Activated naive CD8-positive, alpha-beta T cell treated with anti-CD3 and anti-CD28 coated beads, Interleukin-2, amount 50 U/mL, for 24 hours (primary cell): ENCODE data around the gene MAD1L1.
"Not testable (repeated sequence)": the region's sequence is repeated elsewhere in the genome, so short reads cannot be mapped to it uniquely, and the experiment has no call there.

Source experiments
- ATAC-seq: fragments of 150-1000 bp; cut with Tn5 transposase; one replicate; pipeline ENCODE4 v1.10.0; 2021
- DNase-seq: peaks from one replicate; pipeline ENCODE4 v3.0.0; 2021
- H3K27ac Mint-ChIP-seq: one replicate; pipeline ENCODE4 v1.8.0; 2021; ENCODE audit warnings: mild to moderate bottlenecking, mixed read lengths
- H3K27me3 Mint-ChIP-seq: one replicate; pipeline ENCODE4 v1.8.0; 2021; ENCODE audit warnings: mixed read lengths
- H3K36me3 Mint-ChIP-seq: one replicate; pipeline ENCODE4 v1.8.0; 2021; ENCODE audit warnings: low read depth, mixed read lengths
- H3K4me1 Mint-ChIP-seq: one replicate; pipeline ENCODE4 v1.8.0; 2021; ENCODE audit warnings: mixed read lengths
- H3K4me3 Mint-ChIP-seq: one replicate; pipeline ENCODE4 v1.8.0; 2021; ENCODE audit warnings: mild to moderate bottlenecking, moderate library complexity, mixed read lengths
- H3K9me3 Mint-ChIP-seq: one replicate; pipeline ENCODE4 v1.8.0; 2021; ENCODE audit warnings: mixed read lengths

Gene MAD1L1

DNA sequence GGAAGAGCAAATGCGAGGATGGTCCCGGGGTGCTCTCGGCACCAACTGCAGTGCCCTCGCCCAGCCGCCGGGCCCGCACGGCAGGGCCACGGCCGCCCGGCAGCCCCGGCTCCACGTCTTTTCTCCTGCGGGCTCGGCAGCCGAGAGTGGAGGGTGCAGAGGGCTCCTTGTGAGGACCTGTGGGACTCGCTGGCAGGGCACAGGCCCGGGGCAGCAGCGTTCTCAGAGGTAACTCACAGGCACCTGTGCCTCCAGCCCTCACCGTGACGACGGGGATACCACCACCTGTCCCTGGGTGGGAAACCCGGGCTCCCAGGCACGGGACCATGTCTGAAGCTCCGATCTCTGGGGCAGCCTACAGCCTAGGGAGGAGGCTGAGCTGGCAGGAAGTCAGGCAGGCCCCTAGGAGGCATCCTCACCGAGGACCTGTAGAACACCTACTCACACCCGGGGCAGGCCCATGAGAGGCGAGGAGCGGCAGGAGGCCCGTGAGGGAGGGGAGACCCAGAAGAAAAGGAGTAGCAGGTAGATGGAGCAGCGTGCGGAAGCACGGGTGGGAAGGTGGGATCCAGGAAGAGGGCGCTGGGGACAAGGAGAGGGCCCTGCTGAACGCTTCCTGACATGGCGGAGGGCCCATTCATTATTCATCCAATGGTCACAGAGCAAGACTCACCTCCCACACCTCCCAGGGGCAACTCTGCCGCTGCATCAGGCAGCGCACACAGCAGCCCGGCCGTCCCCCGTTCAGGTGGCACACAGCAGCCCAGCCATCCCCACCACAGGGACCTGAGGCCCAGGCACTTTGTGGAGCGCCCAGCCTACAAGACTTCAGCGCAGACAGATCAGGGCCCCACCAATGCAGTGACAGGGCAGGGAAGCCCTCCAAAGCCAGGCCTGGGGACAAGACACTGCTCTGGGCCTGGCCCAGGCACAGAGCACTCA is 244.9 kb downstream of the MAD1L1 start:
- Mint-ChIP-seq H3K27me3 (no peaks in the 10 kb centered on the region), H3K36me3 (no peaks in the 10 kb centered on the region), H3K9me3 (no peaks in the 10 kb centered on the region), H3K4me1 (peaks cover 16% of the 10 kb centered on the region), H3K27ac (no peak overlapping the region), H3K4me3 (no peak overlapping the region)
- DNase-seq, result no peak
- ATAC-seq, result peak; percentile 35

DNA sequence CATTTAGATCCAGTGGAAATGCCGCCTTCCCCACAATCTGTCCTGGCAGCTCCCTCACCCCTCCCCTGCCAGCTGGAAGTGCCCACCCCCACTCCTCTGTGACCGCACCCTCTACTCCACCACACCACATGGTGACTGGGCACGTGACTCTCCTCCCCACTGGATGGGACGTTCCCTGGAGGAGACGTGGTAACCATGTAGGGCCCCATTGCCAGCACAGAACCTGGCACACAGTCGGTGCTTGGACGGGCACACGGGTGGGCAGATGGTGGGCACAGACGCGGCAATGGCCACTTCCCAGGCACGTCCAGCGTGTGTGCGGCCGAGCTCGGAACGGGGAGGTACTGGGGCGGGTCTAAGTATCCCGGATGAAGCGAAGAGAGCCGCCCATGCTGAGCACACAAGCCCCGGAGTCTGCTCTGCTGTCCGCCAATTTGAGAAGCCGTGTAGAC is 245.6 kb downstream of the MAD1L1 start:
- DNase-seq, result no peak
- Mint-ChIP-seq H3K4me1 (peaks cover 16% of the 10 kb centered on the region), H3K36me3 (no peaks in the 10 kb centered on the region), H3K27ac (peak overlapping the region; percentile 46), H3K4me3 (no peak overlapping the region), H3K27me3 (no peaks in the 10 kb centered on the region), H3K9me3 (no peaks in the 10 kb centered on the region)
- ATAC-seq, result peak; percentile 17

DNA sequence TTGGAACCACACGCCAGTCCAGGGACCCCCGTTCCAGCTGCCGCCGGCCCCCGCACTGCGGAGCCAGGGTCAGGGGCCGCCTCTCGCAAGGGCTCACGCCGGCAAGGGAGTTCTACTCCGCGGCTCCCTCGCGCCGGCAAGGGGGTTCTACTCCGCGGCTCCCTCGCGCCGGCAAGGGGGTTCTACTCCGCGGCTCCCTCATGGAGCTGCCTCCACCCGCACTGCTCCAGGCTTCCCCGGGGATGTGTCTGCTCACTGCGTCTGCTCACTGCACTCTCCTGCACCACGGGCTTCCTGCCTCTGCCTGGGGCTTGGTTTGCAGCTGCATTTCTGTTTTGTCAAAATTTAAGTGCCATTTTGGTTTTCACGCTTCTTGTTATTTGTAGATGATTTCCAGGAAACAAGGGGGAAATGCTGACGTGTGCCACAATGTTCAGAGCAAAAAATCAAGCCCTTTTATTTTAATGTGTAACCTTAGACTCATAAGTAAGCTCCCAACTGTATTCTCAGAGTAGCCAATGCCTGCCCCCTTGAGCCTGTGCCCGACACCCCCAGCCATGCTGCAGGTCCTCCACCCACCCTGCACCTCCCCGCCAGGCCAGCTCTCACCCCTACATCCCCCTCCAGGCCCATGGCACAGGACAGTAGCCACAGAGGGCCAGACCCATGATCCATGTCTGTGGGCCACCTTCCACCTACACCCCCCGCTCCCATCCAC is 246.2 kb downstream of the MAD1L1 start:
- H3K36me3 Mint-ChIP-seq, result no peaks in the 10 kb centered on the region
- DNase-seq (no peak), ATAC-seq (peak; percentile 51)
- peaks cover 16% of the 10 kb centered on the region for H3K4me1 Mint-ChIP-seq
- H3K9me3 Mint-ChIP-seq, result no peaks in the 10 kb centered on the region
- no peaks in the 10 kb centered on the region for H3K27me3 Mint-ChIP-seq
- peak overlapping the region; percentile 16 for H3K4me3 Mint-ChIP-seq
- peak overlapping the region; percentile 46 for H3K27ac Mint-ChIP-seq

DNA sequence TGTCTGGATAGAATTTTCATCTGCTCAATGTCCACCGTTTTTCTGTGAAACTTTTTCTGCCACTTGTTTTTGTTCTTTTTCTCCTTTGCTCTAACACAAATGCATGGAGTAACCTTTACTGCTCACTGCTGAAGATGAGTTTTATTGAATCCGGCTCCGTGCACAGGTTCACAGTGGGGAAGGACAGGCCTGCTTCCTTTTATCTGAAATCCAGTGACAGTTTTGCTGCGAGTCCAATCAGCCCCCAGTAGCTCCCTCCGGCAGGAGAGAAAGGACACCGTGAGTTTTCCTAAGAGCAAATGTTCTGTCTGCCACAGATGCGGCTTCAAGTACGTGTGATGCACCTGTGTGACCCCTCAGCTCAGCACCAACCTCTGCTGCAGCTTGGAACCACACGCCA is 246.8 kb downstream of the MAD1L1 start:
- Mint-ChIP-seq H3K4me3 (no peak overlapping the region), H3K27me3 (no peaks in the 10 kb centered on the region), H3K36me3 (no peaks in the 10 kb centered on the region), H3K4me1 (peaks cover 16% of the 10 kb centered on the region), H3K9me3 (no peaks in the 10 kb centered on the region), H3K27ac (no peak overlapping the region)
- ATAC-seq (no peak), DNase-seq (no peak)

DNA sequence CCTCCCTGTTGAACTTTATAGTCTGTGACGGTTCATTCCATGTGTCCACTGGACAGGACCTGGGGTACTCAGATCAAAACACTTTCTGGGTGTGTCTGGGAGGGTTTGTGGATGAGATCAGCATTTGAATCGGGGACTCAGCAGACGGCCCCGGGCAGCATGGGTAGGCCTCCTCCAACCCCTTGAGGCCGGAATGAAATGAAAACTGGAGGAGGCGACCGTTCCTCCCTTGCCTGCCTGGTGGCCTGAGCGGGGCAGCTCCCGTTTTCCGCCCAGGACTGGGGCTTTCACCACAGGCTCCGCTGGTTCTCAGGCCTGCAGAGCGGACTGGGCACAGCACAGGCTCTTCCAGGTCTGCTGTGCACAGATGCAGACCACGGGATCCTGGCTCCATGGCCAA is 247.7 kb downstream of the MAD1L1 start:
- Mint-ChIP-seq H3K27ac (no peak overlapping the region), H3K27me3 (no peaks in the 10 kb centered on the region), H3K4me1 (peaks cover 18% of the 10 kb centered on the region), H3K9me3 (no peaks in the 10 kb centered on the region), H3K4me3 (no peak overlapping the region), H3K36me3 (no peaks in the 10 kb centered on the region)
- ATAC-seq, result no peak
- DNase-seq, result no peak

DNA sequence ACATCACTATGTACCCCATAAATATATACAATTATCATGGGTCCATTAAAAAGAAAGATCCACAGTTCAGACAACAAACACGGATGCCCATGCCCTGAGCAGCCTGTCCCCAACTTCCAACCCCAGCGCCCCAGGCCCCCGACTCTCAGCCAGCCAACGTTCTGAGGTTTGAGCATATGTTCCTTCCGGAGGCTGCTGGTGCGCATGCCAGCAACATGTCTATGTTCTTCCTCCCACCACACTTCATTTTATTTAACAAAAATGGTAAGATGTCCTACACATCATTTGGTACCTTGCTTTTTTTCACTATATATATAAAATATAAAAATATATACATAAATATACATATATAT is 250.9 kb downstream of the MAD1L1 start:
- DNase-seq, result no peak
- no peaks in the 10 kb centered on the region for H3K27me3 Mint-ChIP-seq
- H3K9me3 Mint-ChIP-seq, result no peaks in the 10 kb centered on the region
- no peak overlapping the region for H3K4me3 Mint-ChIP-seq
- H3K4me1 Mint-ChIP-seq, result peaks cover 8% of the 10 kb centered on the region
- H3K36me3 Mint-ChIP-seq, result peaks cover 3% of the 10 kb centered on the region
- ATAC-seq, result no peak
- no peak overlapping the region for H3K27ac Mint-ChIP-seq

DNA sequence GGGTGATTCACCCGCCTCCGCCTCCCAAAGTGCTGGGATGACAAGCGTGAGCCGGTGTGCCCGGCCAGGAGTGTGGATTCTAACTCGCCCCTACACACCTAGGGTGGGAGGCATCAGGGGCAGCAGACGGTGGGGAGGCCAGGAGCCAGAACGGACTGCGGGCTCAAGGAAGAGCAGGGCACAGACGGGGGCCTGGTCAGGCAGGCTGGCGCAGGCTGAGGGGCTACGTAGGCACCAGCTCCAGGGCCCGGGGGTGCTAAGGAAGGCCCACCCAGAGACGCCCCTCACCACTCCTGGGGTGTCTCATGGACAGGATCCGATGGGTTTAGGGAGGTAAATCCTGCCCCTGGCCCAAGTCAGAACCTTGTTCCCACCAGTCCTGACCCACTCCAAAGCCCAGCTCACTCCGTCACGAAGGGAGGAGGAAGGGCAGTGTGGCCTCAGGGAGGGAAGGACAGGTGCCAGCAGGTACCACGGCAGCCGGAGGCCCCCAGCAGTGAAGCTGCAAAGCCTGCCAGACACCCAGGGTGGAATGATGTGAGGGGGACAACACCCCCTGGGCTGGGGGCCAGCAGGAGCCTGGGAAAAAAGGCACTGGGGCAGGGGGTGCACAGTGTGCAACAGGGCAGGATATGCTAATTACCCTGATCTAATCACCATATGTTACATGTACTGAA is 251.4 kb downstream of the MAD1L1 start:
- ATAC-seq (no peak), DNase-seq (no peak)
- Mint-ChIP-seq H3K36me3 (peaks cover 3% of the 10 kb centered on the region), H3K4me3 (no peak overlapping the region), H3K4me1 (peaks cover 3% of the 10 kb centered on the region), H3K27me3 (no peaks in the 10 kb centered on the region), H3K27ac (no peak overlapping the region), H3K9me3 (no peaks in the 10 kb centered on the region)

DNA sequence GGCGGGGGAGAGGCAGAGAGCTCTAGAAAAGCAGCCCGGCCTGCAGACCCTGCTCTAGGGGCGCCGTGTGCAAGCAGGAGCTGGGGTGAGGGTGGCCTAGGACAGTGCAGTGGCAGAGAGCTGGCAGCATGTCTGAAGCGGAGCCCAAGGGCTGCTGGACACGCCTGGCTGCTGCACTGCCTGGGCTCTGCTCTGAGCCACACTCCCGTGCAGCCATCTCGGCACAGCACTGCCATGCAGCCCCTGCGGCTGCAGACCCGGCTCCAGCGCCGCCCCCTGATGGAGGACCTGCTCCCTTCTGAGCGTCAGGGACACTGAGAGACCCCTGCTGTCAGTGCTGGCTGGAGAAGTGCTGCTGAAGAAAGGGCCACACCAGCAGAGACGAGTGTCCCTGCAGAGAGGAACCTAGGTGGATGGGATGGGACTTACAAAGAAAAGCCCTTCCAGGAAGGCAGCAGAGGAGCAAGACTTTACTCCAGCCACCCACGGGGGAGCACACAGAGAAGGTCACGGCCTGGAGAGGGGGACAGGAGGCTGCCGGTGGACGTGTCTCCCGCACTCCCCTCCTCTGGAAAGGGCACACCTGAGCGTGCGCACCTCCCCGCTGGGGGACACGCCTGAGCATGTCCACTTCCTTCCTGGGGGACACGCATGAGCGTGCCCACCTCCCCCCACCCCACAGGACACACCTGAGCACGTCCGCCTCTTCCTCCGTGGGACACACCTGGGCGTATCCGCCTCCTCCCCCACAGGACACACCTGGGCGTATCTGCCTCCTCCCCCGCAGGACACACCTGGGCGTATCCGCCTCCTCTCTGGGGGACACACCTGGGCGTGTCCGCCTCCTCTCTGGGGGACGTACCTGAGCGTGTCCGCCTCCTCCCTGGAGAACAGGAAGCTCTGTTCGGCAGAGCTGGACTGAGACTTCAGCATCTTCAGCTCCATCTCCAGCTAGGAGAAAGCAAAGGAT is 252.9 kb downstream of the MAD1L1 start:
- H3K27me3 Mint-ChIP-seq, result no peaks in the 10 kb centered on the region
- H3K4me1 Mint-ChIP-seq, result peaks cover 2% of the 10 kb centered on the region
- H3K27ac Mint-ChIP-seq, result no peak overlapping the region
- peak; percentile 9 for ATAC-seq
- H3K9me3 Mint-ChIP-seq, result no peaks in the 10 kb centered on the region
- H3K36me3 Mint-ChIP-seq, result peaks cover 8% of the 10 kb centered on the region
- H3K4me3 Mint-ChIP-seq, result no peak overlapping the region
- DNase-seq, result no peak

DNA sequence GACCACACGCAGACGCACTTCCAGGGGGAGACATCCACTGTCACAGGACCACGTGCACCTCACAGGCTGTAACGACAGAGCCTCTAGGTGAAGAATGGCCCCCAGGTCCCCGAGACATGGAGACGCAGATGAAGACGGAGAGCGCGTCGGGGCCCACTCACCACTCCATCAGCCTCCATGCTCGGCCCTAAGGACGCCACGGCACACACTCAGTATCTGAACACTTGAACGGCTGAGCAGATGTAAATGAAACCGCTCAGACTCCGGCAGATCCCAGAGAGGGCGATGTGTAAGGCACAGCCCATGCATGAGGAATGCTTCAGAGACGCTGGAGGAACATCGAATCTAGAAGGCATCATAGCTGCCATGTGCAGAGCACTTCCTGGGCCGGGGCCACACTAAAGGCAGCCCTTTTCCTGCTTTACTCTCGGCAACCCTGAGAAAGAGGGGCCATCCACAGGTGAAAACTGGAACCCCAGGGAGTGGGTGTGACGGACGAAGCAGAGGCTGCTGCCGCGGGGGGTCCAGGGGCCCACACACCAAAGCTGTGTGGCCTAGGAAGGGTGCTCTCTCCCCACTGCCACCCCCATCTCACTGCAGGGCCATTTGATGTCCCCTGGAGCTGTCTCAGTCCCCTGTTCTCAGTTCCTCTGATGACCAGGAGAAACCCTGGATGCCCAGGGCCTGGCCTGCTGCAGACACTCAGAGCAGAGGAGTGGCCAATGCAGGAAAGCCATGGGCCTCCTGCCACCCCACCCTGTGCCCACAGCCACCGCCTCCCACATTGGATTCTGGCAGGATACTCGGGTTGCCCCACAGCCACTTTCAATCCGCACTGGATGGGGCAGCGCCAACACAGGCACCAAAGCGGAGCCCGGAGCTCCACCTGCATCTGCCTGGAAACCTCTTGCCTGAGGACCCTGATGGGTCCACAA is 253.8 kb downstream of the MAD1L1 start:
- no peak for DNase-seq
- Mint-ChIP-seq H3K9me3 (no peaks in the 10 kb centered on the region), H3K27ac (no peak overlapping the region), H3K4me1 (peaks cover 7% of the 10 kb centered on the region), H3K36me3 (peaks cover 10% of the 10 kb centered on the region), H3K4me3 (no peak overlapping the region), H3K27me3 (no peaks in the 10 kb centered on the region)
- no peak for ATAC-seq

DNA sequence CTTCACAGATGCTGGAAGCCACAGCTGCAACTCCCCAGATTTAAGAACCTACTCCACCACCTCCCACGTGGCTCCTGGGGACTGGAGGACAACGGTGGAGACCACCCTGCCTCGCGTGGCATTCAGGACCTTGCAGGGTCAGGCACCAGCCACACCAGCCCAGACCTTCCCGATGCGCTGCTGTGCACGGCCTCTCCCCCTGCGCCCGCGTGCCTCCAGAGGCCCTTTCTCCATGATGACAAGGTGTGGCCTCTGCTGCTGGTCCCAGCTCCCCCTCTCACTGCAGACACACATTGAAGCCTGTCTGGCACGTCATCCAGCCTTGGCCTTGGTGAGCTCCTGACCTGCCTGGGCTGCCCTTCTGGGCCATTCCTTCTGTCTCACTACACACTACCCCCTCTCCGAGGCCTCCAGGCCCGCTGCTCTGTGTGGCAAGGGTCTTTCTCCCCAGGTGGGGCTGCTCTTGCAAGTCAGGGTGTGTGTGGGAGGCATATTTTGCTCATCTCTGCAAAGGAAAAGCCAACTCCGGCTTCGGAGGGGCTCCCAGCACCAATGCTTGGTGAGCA is 254.8 kb downstream of the MAD1L1 start:
- DNase-seq (no peak), ATAC-seq (no peak)
- H3K4me1 Mint-ChIP-seq, result peaks cover 7% of the 10 kb centered on the region
- H3K4me3 Mint-ChIP-seq, result no peak overlapping the region
- peaks cover 10% of the 10 kb centered on the region for H3K36me3 Mint-ChIP-seq
- H3K27ac Mint-ChIP-seq, result no peak overlapping the region
- H3K9me3 Mint-ChIP-seq, result no peaks in the 10 kb centered on the region
- no peaks in the 10 kb centered on the region for H3K27me3 Mint-ChIP-seq

DNA sequence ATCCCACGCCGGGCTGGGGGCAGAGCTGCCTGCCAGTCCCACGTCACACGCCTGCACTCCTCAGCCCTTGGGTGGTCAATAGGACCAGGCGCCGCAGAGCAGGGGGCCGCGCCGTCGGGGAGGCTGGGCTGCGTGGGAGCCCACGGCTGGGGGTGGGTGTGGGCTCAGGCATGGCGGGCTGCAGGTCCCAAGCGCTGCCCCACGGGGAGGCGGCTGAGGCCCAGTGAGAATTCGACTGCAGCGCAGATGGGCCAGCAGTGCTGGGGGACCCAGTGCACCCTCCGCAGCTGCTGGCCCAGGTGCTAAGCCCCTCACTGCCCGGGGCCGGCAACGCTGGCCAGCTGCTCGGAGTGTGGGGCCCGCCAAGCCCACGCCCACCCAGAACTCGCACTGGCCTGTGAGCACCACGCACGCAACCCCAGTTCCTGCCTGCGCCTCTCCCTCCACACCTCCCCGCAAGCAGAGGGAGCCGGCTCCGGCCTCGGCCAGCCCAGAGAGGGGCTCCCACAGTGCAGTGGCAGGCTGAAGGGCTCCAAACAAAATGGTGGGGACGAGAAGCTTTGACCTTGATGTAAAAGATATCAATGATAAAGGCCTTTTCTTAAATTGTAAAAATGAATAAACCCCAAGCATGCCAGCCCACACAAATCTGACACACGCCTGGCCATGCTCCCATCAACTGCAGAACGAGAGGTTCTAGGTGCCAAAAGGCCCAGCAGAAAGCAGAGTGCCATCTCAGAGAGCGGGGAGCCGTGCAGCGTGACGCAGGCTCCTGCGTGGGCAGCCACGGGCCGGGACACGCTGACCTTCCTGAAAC is 255.5 kb downstream of the MAD1L1 start:
- peaks cover 10% of the 10 kb centered on the region for H3K36me3 Mint-ChIP-seq
- H3K4me3 Mint-ChIP-seq, result no peak overlapping the region
- H3K9me3 Mint-ChIP-seq, result no peaks in the 10 kb centered on the region
- ATAC-seq, result no peak
- no peak overlapping the region for H3K27ac Mint-ChIP-seq
- peaks cover 7% of the 10 kb centered on the region for H3K4me1 Mint-ChIP-seq
- H3K27me3 Mint-ChIP-seq, result no peaks in the 10 kb centered on the region
- no peak for DNase-seq

DNA sequence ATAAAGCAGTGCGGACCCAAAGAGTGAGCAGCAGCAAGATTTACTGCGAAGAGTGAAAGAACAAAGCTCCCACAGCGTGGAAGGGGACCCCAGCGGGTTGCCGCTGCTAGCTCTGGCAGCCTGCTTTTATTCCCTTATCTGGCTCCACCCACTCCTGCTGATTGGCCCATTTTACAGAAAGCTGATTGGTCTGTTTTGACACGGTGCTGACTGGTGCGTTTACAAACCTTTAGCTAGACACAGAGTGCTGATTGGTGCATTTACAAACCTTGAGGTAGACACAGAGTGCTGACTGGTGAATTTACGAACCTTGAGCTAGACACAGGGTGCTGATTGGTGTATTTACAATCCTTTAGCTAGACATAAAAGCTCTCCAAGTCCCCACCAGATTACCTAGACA is 256.2 kb downstream of the MAD1L1 start:
- not testable (repeated sequence) for H3K27me3 Mint-ChIP-seq, ATAC-seq, H3K36me3 Mint-ChIP-seq, H3K4me1 Mint-ChIP-seq, H3K9me3 Mint-ChIP-seq, H3K27ac Mint-ChIP-seq, H3K4me3 Mint-ChIP-seq, DNase-seq
